H1 (cell line): Measurements from ENCODE around the gene SLC2A14. TPM values are rescaled to one million over a fixed set of nuclear protein-coding genes. Genes with fewer than 3 reads are reported as not detected.
A peak's percentile ranks its signal among the peaks of the same experiment; 100 is the strongest.
"Not testable (repeated sequence)": the region's sequence is repeated elsewhere in the genome, so short reads cannot be mapped to it uniquely, and the experiment has no call there.

Experiments used
- CTCF ChIA-PET: fragments of 300-600 bp; sonication (Branson Sonifier 250); formaldehyde crosslinking; loops from one replicate; lab custom pipeline; 2021; ENCODE audit not compliant: partially characterized antibody; lab: Charles Lee
- POLR2A ChIA-PET: fragments of 300-600 bp; sonication (Branson Sonifier 250); formaldehyde crosslinking; loops from one replicate; lab custom pipeline; 2021; ENCODE audit warnings: inconsistent platforms; ENCODE audit not compliant: partially characterized antibody; lab: Charles Lee
- DNase-seq, 2 experiments: peaks; one replicate each; pipeline versions ENCODE4 v3.0.0 to v3.0.0-alpha.2; 2010 to 2022; ENCODE audit warnings: low spot score in 2 of 2, low read depth in 1 of 2, mixed read lengths in 1 of 2
- FAIRE-seq: peaks from 2 replicates; lab custom pipeline; 2011; peaks lifted over from hg19 to GRCh38; lab: Jason Lieb, UNC
- H2AFZ ChIP-seq: 2 replicates; pipeline ENCODE4 v1.8.1; 2012; ENCODE audit warnings: low read length, inconsistent platforms
- H2AK5ac ChIP-seq: 2 replicates; pipeline ENCODE4 v1.6.1; 2013; ENCODE audit warnings: low read depth, low read length
- H2BK120ac ChIP-seq: replicated peaks from 2 replicates; pipeline ENCODE3; 2013; ENCODE audit warnings: low read depth, low read length, inconsistent platforms
- H2BK12ac ChIP-seq: 2 replicates; pipeline ENCODE4 v1.6.1; 2013; ENCODE audit warnings: low read depth, low read length
- H2BK15ac ChIP-seq: 2 replicates; pipeline ENCODE4 v1.6.1; 2013; ENCODE audit warnings: low read length
- H2BK20ac ChIP-seq: 2 replicates; pipeline ENCODE4 v1.6.1; 2013; ENCODE audit warnings: low read length
- H2BK5ac ChIP-seq: 2 replicates; pipeline ENCODE4 v1.6.1; 2013; ENCODE audit warnings: low read depth, low read length
- H3K14ac ChIP-seq: 2 replicates; pipeline ENCODE4 v1.6.1; 2013; ENCODE audit warnings: inconsistent platforms; ENCODE audit not compliant: insufficient read length
- H3K18ac ChIP-seq: 2 replicates; pipeline ENCODE4 v1.6.1; 2013; ENCODE audit warnings: low read length; ENCODE audit errors: extremely low read depth
- H3K23ac ChIP-seq: 2 replicates; pipeline ENCODE4 v1.6.1; 2013; ENCODE audit warnings: inconsistent platforms; ENCODE audit not compliant: insufficient read length
- H3K23me2 ChIP-seq: 2 replicates; pipeline ENCODE4 v1.6.1; 2013; ENCODE audit warnings: low read depth, low read length
- H3K27ac ChIP-seq: 2 replicates; pipeline ENCODE4 v1.6.1; 2011; ENCODE audit warnings: low read depth, low read length, inconsistent platforms
- H3K27me3 ChIP-seq, 4 experiments: replicated peaks in 1 of 4; 1 replicate in 1 of 4; 2 replicates in 3 of 4; pipeline versions ENCODE4 v1.6.1 to v1.8.1; 2011 to 2013; ENCODE audit warnings: low read length in 3 of 4, mild to moderate bottlenecking in 3 of 4, inconsistent platforms in 2 of 4, mixed read lengths in 2 of 4, moderate library complexity in 1 of 4; ENCODE audit not compliant: control insufficient read depth in 3 of 4, insufficient read depth in 3 of 4; ENCODE audit errors: extremely low read depth in 1 of 4
- H3K36me3 ChIP-seq, 4 experiments: 2 replicates each; pipeline versions ENCODE4 v1.6.1 to v1.8.1; 2011 to 2013; ENCODE audit warnings: mild to moderate bottlenecking in 4 of 4, low read length in 3 of 4, moderate library complexity in 2 of 4, control low read depth in 1 of 4, inconsistent platforms in 1 of 4; ENCODE audit not compliant: insufficient read depth in 4 of 4, control insufficient read depth in 2 of 4
- H3K4ac ChIP-seq: replicated peaks from 2 replicates; pipeline ENCODE3; 2013; ENCODE audit warnings: low read length, low read depth, mixed read lengths, inconsistent platforms; ENCODE audit not compliant: insufficient read length
- H3K4me1 ChIP-seq, 4 experiments: replicated peaks in 1 of 4; 1 replicate in 1 of 4; 2 replicates in 3 of 4; pipeline versions ENCODE4 v1.6.1 to v1.8.1; 2011 to 2013; ENCODE audit warnings: low read length in 3 of 4, inconsistent platforms in 2 of 4, mixed read lengths in 1 of 4; ENCODE audit not compliant: insufficient read depth in 4 of 4, control insufficient read depth in 3 of 4
- H3K4me2 ChIP-seq, 2 experiments: 2 replicates each; pipeline versions ENCODE4 v1.6.1 to v1.8.1; 2011 to 2013; ENCODE audit warnings: low read depth in 2 of 2, low read length in 2 of 2, control low read depth in 1 of 2, inconsistent platforms in 1 of 2, mild to moderate bottlenecking in 1 of 2; ENCODE audit not compliant: insufficient read depth in 1 of 2
- H3K4me3 ChIP-seq, 4 experiments: fragments of 200-600, 300-600 bp in 1 of 4; sonication (generic), shearing (Covaris generic), sonication (Bioruptor Twin) in 1 of 4; 2 replicates each; pipeline versions ENCODE4 v1.5.1 to v1.8.1; 2011 to 2016; ENCODE audit warnings: low read length in 4 of 4, low read depth in 3 of 4, control low read depth in 2 of 4, inconsistent platforms in 2 of 4, mild to moderate bottlenecking in 2 of 4, mixed read lengths in 1 of 4, moderate library complexity in 1 of 4; ENCODE audit not compliant: insufficient read depth in 2 of 4; ENCODE audit errors: extremely low read depth in 1 of 4
- H3K56ac ChIP-seq: replicated peaks from 2 replicates; pipeline ENCODE3; 2013; ENCODE audit warnings: low read depth, mild to moderate bottlenecking, mixed read lengths, low read length, inconsistent platforms; ENCODE audit not compliant: insufficient read length
- H3K79me1 ChIP-seq: 2 replicates; pipeline ENCODE4 v1.6.1; 2013; ENCODE audit warnings: low read depth, low read length, control low read depth
- H3K79me2 ChIP-seq, 2 experiments: 2 replicates each; pipeline versions ENCODE4 v1.6.1 to v1.8.1; 2012 to 2013; ENCODE audit warnings: low read length in 2 of 2, mild to moderate bottlenecking in 2 of 2, inconsistent platforms in 1 of 2; ENCODE audit not compliant: insufficient read depth in 2 of 2, control insufficient read depth in 1 of 2
- H3K9ac ChIP-seq, 4 experiments: replicated peaks in 1 of 4; 1 replicate in 1 of 4; 2 replicates in 3 of 4; pipeline versions ENCODE4 v1.6.1 to v1.8.1; 2011 to 2013; ENCODE audit warnings: low read depth in 3 of 4, low read length in 3 of 4, control low read depth in 2 of 4, mild to moderate bottlenecking in 2 of 4, moderate library complexity in 2 of 4, inconsistent platforms in 1 of 4; ENCODE audit errors: extremely low read depth in 1 of 4
- H3K9me3 ChIP-seq, 2 experiments: 2 replicates each; pipeline versions ENCODE4 v1.6.1 to v1.8.1; 2012 to 2013; ENCODE audit warnings: mild to moderate bottlenecking in 2 of 2, moderate library complexity in 2 of 2, control low read depth in 1 of 2, inconsistent platforms in 1 of 2, low read depth in 1 of 2, low read length in 1 of 2, mixed read lengths in 1 of 2; ENCODE audit not compliant: insufficient read depth in 2 of 2
- H4K20me1 ChIP-seq, 2 experiments: replicated peaks in 1 of 2; 2 replicates each; pipeline versions ENCODE3 to v1.8.1; 2011 to 2013; ENCODE audit warnings: inconsistent platforms in 2 of 2, low read length in 2 of 2, mild to moderate bottlenecking in 1 of 2; ENCODE audit not compliant: insufficient read depth in 2 of 2, control insufficient read depth in 1 of 2
- H4K5ac ChIP-seq: 2 replicates; pipeline ENCODE4 v1.6.1; 2013; ENCODE audit warnings: low read length, low read depth, mixed read lengths, inconsistent platforms; ENCODE audit not compliant: insufficient read length
- H4K8ac ChIP-seq: 2 replicates; pipeline ENCODE4 v1.8.0; 2013; ENCODE audit warnings: mild to moderate bottlenecking, moderate library complexity, low read length, inconsistent platforms; ENCODE audit not compliant: insufficient read depth; ENCODE audit errors: extremely low read depth
- H4K91ac ChIP-seq: replicated peaks from 2 replicates; pipeline ENCODE3; 2013; ENCODE audit warnings: low read length, mixed read lengths, inconsistent platforms; ENCODE audit not compliant: insufficient read length
- POU5F1 ChIP-seq: IDR thresholded peaks from 2 replicates; pipeline ENCODE4 v1.6.1; 2011; ENCODE audit warnings: low read depth, mild to moderate bottlenecking, low read length, moderate library complexity
- WGBS, 2 experiments: shearing (Covaris generic) in 1 of 2; methylation state at CpG; one replicate each; pipeline versions ENCODE4 v1.1.6 to v1.1.7; 2013 to 2015; ENCODE audit warnings: low lambda C conversion rate in 2 of 2, mixed read lengths in 2 of 2, inconsistent platforms in 1 of 2, low coverage in 1 of 2, missing lambda C conversion rate in 1 of 2; ENCODE audit not compliant: insufficient replicate concordance in 2 of 2, insufficient coverage in 1 of 2, insufficient read length in 1 of 2; ENCODE audit errors: extremely low coverage in 1 of 2, missing lambda C conversion rate in 1 of 2; 5-methylcytosine and 5-hydroxymethylcytosine counted together
- polyA plus RNA-seq, 7 experiments: library from polyadenylated mRNA; depleted of rRNA in 3 of 7; stranded (reverse) in 5 of 7; unstranded in 2 of 7; fragments of >200 nt in 5 of 7; fragments of 200-250 nt in 2 of 7; gene quantifications; 1 replicate in 5 of 7; 2 replicates in 1 of 7; 4 replicates in 1 of 7; pipeline versions ENCODE4 v1.2.1 to v1.2.3, GENCODE V29; 2011 to 2013; ENCODE audit warnings: missing spikeins in 2 of 7, mixed read lengths in 2 of 7
- total RNA-seq: library from RNA; stranded (reverse); fragmentation: NEBNext Ultra II Directional; extraction: Animal tissue kit (Norgen Biotek cat#: 25700); gene quantifications from 2 replicates; pipeline ENCODE4 v1.2.1, GENCODE V29; 2021

The SLC2A14 gene
- total and polyA plus RNA-seq, 2 of the 8 experiments (the other 6 are each of a cell fraction or from before 2014, with no cell fraction given), result 11.1 to 19.3 TPM

DNA sequence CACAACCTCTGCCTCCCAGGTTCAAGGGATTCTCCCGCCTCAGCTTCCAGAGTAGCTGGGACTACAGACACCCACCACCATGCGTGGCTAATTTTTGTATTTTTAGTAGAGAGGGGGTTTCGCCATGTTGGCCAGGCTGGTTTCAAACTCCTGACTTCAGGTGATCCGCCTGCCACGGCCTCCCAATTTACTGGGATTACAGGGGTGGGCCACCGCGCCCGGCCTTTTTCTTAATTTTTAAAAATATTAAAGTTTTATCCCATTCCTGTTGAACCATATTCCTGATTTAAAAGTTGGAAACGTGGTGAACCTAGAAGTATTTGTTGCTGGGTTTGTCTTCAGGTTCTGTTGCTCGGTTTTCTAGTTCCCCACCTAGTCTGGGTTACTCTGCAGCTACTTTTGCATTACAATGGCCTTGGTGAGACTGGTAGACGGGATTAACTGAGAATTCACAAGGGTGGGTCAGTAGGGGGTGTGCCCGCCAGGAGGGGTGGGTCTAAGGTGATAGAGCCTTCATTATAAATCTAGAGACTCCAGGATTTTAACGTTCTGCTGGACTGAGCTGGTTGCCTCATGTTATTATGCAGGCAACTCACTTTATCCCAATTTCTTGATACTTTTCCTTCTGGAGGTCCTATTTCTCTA lies 83.7 kb downstream of the SLC2A14 start, which contains the start of gene NANOG:
TSS of gene NANOG (plus strand) at position 519 of the 645 bp plus-strand sequence. CDS start 213 bp downstream, outside the sequence.
- H3K79me2 ChIP-seq, result peaks cover 15 to 52% of the 10 kb centered on the region in 2 experiments
- peak within 1 kb of the TSS; percentile 96 for H4K91ac ChIP-seq
- 17% methylated on average over 13 of the region's 13 CpGs; no CpG with 5 or more reads in 1 of the 2 experiments for WGBS, 2 experiments
- H3K23me2 ChIP-seq, H4K20me1 ChIP-seq, H3K23ac ChIP-seq, H3K27me3 ChIP-seq, H4K8ac ChIP-seq, H3K79me1 ChIP-seq, H3K14ac ChIP-seq, H2BK20ac ChIP-seq, H3K9me3 ChIP-seq, H2BK15ac ChIP-seq, H2AFZ ChIP-seq: not testable (repeated sequence)
- H3K4me3 ChIP-seq, result peak within 1 kb of the TSS; percentile 57 to 84 (median 66)
- H4K5ac ChIP-seq, result peak within 1 kb of the TSS; percentile 35
- peak within 1 kb of the TSS; percentile 86; the same call in 1 of the 2 replicates for H2BK5ac ChIP-seq
- ChIA-PET CTCF (interaction anchor here (0.7 to 2.7 kb wide), 5 partner anchors 10 to 70 kb away, joined by 3 to 9 read pairs (median 3); no protein-coding TSS in a partner anchor), POLR2A (interaction anchor here (1.1 to 3.8 kb wide), 6 partner anchors 9 to 74 kb away, joined by 3 to 25 read pairs (median 9); no protein-coding TSS in a partner anchor)
- H3K18ac ChIP-seq, result peak within 1 kb of the TSS; percentile 72
- peak within 1 kb of the TSS; percentile 72 to 83 for H3K4me2 ChIP-seq
- peak; percentile 100 for FAIRE-seq
- H3K56ac ChIP-seq, result peak within 1 kb of the TSS; percentile 61
- H3K4me1 ChIP-seq, result peaks cover 10 to 21% (median 14%) of the 10 kb centered on the region in 4 experiments
- peak in 1 of 2 experiments; percentile 29 for DNase-seq
- peak within 1 kb of the TSS; percentile 61 for H3K4ac ChIP-seq
- H2BK12ac ChIP-seq, result peak within 1 kb of the TSS; percentile 32; the same call in 1 of the 2 replicates
- peak within 1 kb of the TSS; percentile 20; the same call in 1 of the 2 replicates for H3K27ac ChIP-seq
- peak; percentile 78; the same call in 1 of the 2 replicates for TF ChIP-seq POU5F1
- peak within 1 kb of the TSS; percentile 96 for H2BK120ac ChIP-seq
- peak within 1 kb of the TSS; percentile 66; the same call in 1 of the 2 replicates for H2AK5ac ChIP-seq
- peak within 1 kb of the TSS in 1 of 4 experiments; percentile 76; a peak in 2 of 7 replicates for H3K9ac ChIP-seq
- peaks cover 5 to 26% (median 13%) of the 10 kb centered on the region in 4 experiments; a peak in 7 of 8 replicates for H3K36me3 ChIP-seq
